GM13977 (cell line): ENCODE results near the gene TBC1D22A.

ENCODE experiments used
- DNase-seq: peaks from one replicate; pipeline ENCODE4 v3.0.0; 2012; ENCODE audit warnings: low spot score
- CTCF ChIP-seq: IDR thresholded peaks from 2 replicates; pipeline ENCODE4 v1.5.1; 2012; ENCODE audit warnings: mild to moderate bottlenecking, control low read depth; ENCODE audit not compliant: insufficient read depth; ENCODE audit errors: extremely low read depth, missing control alignments
- in situ Hi-C: fragments of 300-500 bp; cut with MboI; formaldehyde crosslinking; loops from one replicate; pipeline ENCODE4 v1.12.0; 2022; ENCODE audit warnings: low sequenced_read_pairs, low pct_unique_long_range_greater_than_20kb, mixed read lengths, inconsistent platforms; ENCODE audit not compliant: unreplicated experiment

Gene TBC1D22A

GRCh38 chr22:47012589-47013370 lies 250.3 kb downstream of the TBC1D22A start:
- no peak for DNase-seq
- in situ Hi-C loops, result no loop called here
- no peak for TF ChIP-seq CTCF

GRCh38 chr22:47013861-47014635 lies 251.6 kb downstream of the TBC1D22A start:
- TF ChIP-seq CTCF, result no peak
- in situ Hi-C loops, result no loop called here
- DNase-seq, result no peak

- no peak for TF ChIP-seq CTCF
- in situ Hi-C loops, result no loop called here
- no peak for DNase-seq
Measured at GRCh38 chr22:47014636-47015345, 252.3 kb downstream of the TBC1D22A start.

- DNase-seq, result no peak
- TF ChIP-seq CTCF, result no peak
- in situ Hi-C loops, result no loop called here
Measured at GRCh38 chr22:47015589-47016178, 253.2 kb downstream of the TBC1D22A start.

- no peak for DNase-seq
- in situ Hi-C loops, result no loop called here
- TF ChIP-seq CTCF, result no peak
Measured at GRCh38 chr22:47016631-47017030, 254.2 kb downstream of the TBC1D22A start.

GRCh38 chr22:47017245-47017644 lies 254.8 kb downstream of the TBC1D22A start:
- in situ Hi-C loops, result no loop called here
- no peak for TF ChIP-seq CTCF
- no peak for DNase-seq
